DOHH2 (cell line): Measurements from ENCODE around the gene KCTD14.

Source experiments
- EZH2phosphoT487 ChIP-seq: fragments of 200-600 bp; sonication (generic); IDR thresholded peaks from 2 replicates; pipeline ENCODE4 v1.6.1; 2017; ENCODE audit warnings: borderline replicate concordance, mild to moderate bottlenecking, antibody characterized with exemption, low read length, moderate library complexity, mixed read lengths
- TF ChIP-seq, protein P1 (sequence below): fragments of 200-600 bp; sonication (generic); IDR thresholded peaks from one replicate; pipeline ENCODE4 v1.5.1; 2014; ENCODE audit warnings: antibody characterized with exemption, mild to moderate bottlenecking, low read depth, low read length; ENCODE audit not compliant: poor library complexity, severe bottlenecking

DNA sequence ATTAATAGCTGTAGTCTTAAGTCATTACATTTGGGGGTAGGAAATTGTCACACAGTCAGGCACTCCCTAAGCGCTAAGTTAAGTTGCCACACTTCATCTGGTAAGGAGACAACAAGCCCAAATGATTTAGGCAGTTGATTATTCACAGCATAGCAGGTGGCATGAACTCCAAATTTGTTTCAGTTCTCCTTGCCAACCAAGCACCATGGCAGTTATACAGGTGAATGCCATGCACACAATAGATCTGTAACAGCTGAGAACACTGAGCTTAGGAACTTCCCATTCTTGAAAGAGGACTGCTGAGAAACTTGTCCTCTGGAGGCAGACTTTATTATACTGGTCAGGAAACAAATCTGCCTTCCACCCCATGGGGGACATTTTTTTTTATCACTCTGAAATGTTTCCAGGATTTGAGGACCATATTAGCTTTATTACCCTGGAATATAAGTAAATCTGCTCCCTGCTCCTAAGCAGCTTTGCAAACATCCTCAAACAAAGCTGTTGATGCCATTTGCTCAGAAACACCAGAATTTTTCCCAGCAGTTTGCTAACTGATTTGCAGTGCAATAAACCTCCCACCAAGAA is 23.5 kb downstream of the KCTD14 start:
- TF ChIP-seq, protein P1, sequence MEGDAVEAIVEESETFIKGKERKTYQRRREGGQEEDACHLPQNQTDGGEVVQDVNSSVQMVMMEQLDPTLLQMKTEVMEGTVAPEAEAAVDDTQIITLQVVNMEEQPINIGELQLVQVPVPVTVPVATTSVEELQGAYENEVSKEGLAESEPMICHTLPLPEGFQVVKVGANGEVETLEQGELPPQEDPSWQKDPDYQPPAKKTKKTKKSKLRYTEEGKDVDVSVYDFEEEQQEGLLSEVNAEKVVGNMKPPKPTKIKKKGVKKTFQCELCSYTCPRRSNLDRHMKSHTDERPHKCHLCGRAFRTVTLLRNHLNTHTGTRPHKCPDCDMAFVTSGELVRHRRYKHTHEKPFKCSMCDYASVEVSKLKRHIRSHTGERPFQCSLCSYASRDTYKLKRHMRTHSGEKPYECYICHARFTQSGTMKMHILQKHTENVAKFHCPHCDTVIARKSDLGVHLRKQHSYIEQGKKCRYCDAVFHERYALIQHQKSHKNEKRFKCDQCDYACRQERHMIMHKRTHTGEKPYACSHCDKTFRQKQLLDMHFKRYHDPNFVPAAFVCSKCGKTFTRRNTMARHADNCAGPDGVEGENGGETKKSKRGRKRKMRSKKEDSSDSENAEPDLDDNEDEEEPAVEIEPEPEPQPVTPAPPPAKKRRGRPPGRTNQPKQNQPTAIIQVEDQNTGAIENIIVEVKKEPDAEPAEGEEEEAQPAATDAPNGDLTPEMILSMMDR, result no peak
- no peak for TF ChIP-seq EZH2phosphoT487
